Measurements from ENCODE around the gene SMURF2.

DNA sequence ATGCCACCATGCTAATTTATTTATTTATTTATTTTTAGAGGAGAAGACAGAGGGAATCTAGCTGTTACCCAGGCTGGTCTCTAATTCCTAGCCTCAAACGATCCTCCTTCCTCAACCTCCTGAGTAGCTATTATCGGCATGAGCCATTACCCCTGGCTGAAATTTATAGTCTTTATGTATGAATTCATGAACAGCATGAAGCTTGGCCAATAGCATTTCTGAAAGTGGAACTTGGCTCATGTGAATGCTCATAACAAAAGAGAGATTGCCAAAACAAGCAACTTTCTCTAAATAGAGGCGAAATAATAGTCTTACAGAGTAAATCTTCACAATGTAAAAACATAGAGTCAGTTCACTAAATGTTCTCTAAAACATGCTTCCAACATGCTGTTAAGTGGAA, 30.1 kb upstream of the SMURF2 start:
- TF ChIP-seq EZH2phosphoT487 (IDR thresholded peaks at IDR 0.05; ENCODE audit: borderline replicate concordance, low read length) = no peak
- TF ChIP-seq, protein P1, sequence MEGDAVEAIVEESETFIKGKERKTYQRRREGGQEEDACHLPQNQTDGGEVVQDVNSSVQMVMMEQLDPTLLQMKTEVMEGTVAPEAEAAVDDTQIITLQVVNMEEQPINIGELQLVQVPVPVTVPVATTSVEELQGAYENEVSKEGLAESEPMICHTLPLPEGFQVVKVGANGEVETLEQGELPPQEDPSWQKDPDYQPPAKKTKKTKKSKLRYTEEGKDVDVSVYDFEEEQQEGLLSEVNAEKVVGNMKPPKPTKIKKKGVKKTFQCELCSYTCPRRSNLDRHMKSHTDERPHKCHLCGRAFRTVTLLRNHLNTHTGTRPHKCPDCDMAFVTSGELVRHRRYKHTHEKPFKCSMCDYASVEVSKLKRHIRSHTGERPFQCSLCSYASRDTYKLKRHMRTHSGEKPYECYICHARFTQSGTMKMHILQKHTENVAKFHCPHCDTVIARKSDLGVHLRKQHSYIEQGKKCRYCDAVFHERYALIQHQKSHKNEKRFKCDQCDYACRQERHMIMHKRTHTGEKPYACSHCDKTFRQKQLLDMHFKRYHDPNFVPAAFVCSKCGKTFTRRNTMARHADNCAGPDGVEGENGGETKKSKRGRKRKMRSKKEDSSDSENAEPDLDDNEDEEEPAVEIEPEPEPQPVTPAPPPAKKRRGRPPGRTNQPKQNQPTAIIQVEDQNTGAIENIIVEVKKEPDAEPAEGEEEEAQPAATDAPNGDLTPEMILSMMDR (conservative IDR thresholded peaks at IDR 0.05; ENCODE audit: low read depth, low read length) = no peak
- no peak for TF ChIP-seq EZH2 (IDR thresholded peaks at IDR 0.05; ENCODE audit: low read length, unreplicated experiment)
